CD4-positive, alpha-beta T cell treated with Interleukin-15 for 1 hour (primary cell): Measurements from ENCODE around the gene SIRT3.
A peak's percentile ranks its signal among the peaks of the same experiment; 100 is the strongest.

Experiments
- DNase-seq: peaks from one replicate; pipeline ENCODE4 v3.0.0-alpha.2; 2020

SIRT3 gene

DNA sequence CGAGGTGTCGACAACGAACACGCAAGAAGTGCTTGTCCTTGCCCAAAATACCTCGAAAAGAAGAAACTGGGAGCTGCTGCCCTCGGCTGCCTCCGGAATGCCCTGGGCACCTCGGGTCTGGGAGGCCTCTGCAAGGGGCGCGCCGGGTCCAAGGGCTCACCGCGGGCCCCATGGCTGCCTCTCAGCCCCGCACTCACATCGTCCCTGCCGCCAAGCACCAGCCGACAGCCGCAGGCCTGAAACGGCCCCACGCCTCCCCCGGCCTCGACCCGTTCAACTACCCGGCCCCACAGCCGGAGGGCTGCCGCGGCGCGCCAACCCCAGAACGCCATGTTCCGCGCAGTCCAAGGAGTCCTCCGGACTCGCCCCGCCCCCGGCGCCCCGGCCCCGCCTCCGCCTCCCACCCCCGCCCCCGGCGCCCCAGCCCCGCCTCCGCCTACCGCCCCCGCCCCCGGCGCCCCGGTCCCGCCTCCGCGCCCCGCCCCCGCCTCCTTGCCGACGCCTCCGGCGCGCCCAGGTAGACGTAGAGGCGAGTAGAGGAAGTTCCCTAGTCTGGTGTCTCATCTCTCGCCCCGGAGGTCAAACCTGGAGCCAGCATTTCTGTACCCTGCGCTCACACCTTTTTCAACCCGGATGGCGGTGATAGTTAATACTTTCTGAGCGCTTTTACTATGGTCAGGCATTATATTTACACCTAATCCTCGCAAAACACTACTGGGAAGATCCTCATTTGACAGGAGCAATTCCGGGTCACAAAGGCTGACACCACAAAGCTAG lies at the start of gene SIRT3:
Gene SIRT3, minus strand, starts transcription at position 346 of the 777 bp plus-strand sequence. Its CDS starts 14 bp downstream, at position 332.
- peak; percentile 90 for DNase-seq

DNA sequence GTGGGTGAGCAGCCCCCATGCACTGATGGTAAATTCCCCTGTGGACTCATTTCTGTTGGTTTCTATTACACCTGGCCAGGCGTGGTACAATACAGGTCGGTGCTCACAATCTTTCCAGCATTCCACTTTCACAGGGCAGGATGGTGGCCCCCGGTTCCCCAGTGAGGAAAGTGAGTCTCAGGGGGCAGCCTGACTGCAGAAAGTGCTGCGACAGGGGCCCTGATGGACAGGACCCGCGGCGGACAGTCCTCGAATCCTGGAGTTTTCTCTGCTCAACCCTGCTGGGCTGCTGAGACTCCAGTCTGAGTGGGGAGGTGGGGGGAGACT lies 49.7 kb upstream of the SIRT3 start:
- peak; percentile 13 for DNase-seq

DNA sequence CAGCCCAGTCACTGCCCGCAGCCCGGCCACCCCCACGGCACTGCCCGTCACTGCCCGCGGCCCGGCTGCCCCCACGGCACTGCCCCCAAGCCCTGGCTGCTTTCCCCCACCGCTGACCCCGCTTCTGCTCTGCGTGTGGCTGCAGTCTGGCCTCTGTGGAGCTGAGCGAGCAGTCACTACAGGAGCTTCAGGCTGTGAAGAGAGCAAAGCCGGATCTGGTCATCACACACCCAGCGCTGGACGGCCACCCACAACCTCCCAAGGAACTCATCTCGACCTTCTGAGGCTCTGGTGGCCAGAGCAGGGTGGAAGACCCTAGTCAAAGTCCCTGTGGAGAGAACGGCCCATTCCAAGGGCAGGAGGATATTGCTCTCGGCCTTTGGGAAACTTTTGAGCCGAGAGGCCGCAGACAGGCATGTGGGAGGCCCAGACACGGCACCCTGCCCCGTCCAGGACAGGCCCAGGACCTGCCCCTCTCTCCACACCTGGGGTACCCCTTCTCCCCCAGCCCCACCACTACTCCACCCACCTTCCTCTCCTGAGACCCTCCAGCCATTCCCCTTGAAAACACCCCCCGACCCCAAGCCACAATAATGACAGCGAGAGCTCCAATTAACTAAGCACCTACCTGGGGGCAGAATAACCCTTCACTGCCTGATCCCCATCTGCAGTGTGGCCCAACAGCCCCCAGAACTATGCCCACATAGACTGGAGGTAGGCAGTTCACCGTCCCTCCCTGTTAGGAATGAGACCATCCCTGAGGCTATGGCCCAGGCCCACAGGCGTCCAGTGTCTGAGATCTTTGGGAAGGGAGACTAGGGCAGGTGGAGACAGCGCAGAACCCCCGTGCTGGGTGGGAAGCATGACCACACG lies 49.1 kb upstream of the SIRT3 start:
- DNase-seq: no peak

DNA sequence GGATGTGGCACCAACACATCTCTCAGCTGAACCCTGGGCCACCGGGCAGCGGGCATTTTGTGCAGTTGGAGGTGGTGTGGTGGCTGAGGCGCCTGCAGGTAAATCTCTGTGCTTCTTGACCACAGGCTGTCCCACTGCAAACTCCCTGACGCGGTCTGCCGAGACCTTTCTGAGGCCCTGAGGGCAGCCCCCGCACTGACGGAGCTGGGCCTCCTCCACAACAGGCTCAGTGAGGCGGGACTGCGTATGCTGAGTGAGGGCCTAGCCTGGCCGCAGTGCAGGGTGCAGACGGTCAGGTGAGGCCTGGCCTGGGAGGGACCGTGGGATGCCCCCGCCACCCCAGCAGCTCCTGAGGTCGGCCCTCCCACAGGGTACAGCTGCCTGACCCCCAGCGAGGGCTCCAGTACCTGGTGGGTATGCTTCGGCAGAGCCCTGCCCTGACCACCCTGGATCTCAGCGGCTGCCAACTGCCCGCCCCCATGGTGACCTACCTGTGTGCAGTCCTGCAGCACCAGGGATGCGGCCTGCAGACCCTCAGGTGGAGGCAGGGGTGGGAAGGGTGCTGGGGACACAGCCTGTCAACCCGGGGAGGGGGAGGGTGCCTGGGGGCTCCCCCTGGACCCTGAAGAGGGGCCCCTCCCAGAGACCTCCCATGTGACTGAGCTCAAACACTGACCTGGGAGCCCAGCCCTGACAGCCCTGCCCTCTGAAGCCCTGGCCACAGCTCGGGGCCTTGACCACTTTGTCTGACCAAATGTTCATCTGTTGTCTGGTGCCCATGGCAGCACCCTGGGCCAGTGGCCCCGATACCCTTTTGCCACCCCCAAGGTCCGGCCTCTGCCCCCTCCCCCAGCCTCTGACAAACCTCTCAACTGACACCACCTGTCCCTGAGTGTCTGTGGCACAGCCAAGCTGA lies 48.2 kb upstream of the SIRT3 start:
- peak; percentile 16 for DNase-seq

DNA sequence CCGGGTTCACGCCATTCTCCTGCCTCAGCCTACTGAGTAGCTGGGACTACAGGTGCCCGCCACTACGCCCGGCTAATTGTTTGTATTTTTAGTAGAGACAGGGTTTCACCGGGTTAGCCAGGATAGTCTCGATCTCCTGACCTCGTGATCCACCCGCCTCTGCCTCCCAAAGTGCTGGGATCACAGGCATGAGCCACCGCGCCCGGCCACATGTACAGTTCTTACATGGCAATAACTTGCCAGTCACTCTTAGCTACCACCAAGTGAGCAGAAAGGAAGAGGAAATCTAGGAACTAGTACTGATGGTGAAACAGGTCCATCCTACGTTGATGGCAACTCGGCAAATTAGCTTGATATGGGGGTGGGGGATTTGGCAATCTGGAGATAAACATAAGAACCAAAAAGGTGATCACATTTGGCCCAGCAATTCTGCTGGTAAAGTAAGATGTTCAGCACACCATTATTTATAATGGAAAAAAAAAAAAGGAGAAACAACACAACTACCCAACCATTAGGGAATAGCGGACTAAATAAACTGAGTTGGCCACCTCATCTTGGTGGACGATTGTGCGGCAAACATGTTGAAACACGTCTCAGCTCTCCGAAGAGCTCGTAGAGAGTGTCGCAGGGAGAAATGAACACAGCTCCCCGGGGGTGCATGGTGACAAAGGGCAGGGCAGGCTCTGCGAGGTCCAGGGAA lies 47.4 kb upstream of the SIRT3 start:
- DNase-seq: no peak

DNA sequence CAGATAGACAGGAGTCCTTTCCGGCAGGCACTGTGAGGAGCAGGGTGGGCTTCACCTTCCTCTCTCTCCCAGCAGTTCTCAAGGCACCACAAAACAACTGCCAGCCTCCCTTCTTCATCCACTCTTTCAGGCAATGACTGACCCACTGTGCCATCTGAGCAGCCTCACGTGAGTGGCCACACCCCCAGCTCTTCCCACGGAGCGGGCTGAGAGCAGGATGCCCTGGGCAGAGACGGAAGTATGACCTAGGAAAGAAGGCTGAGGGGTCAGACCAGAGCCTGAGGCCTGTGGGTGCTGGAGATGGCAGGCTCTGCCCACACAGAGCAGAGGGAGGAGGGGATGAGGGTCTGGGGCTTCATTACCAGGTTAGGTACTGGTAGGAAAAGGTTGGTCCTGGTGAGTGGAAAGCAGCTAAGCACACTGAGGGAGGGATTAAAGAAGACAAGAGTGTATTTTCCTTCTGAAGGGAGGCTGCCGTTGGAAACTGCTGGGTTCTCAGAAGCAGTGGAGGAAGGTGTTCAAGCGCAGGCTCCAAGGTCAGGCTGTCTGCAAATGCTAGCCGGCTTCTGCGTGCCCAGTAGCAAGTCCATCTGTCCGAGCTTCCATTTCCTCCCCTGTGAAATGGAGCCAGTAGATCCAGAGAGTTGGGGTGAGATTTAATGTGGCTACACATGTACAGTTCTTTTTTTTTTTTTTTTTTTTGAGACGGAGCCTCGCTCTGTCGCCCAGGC lies 46.7 kb upstream of the SIRT3 start:
- peak; percentile 16 for DNase-seq

- peak; percentile 12 for DNase-seq
Measured at GRCh38 chr11:282171-282570, 46.0 kb upstream of the SIRT3 start.

GRCh38 chr11:281486-282161 lies 45.5 kb upstream of the SIRT3 start:
- DNase-seq: no peak

DNA sequence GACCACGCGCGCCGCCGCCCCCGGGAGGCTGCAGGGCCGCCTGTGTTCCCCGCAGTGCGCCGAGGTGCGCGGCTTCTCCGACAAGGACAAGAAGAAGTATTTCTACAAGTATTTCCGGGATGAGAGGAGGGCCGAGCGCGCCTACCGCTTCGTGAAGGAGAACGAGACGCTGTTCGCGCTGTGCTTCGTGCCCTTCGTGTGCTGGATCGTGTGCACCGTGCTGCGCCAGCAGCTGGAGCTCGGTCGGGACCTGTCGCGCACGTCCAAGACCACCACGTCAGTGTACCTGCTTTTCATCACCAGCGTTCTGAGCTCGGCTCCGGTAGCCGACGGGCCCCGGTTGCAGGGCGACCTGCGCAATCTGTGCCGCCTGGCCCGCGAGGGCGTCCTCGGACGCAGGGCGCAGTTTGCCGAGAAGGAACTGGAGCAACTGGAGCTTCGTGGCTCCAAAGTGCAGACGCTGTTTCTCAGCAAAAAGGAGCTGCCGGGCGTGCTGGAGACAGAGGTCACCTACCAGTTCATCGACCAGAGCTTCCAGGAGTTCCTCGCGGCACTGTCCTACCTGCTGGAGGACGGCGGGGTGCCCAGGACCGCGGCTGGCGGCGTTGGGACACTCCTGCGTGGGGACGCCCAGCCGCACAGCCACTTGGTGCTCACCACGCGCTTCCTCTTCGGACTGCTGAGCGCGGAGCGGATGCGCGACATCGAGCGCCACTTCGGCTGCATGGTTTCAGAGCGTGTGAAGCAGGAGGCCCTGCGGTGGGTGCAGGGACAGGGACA lies 44.8 kb upstream of the SIRT3 start:
- DNase-seq: peak; percentile 45

GRCh38 chr11:279966-280705 lies 44.0 kb upstream of the SIRT3 start:
- peak; percentile 49 for DNase-seq

- peak; percentile 17 for DNase-seq
Measured at GRCh38 chr11:279040-279965, 43.2 kb upstream of the SIRT3 start.

GRCh38 chr11:278001-278951 lies 42.1 kb upstream of the SIRT3 start, which contains the start of gene NLRP6:
Gene NLRP6 (plus strand): TSS chr11:278407. CDS start chr11:278570, 163 bp downstream.
- DNase-seq: peak; percentile 17

DNA sequence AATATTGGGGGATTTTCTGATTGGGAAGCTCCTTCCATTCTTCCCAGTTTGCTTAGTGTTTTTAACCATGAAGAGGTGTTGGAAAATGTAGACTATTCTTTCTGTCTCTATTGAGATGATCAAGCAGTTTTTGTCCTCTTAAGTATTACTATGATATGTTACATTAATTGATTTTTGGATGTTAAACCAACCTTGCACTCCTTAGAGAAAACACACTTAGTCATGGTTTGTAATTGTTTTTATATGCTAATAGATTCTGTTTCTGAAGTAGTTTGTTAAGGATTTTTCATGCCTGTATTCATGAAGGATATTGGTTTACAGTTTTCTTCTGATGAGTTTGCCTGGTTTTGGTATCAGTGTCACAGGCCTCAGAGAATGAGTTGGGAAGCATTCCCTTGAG lies 40.1 kb upstream of the SIRT3 start:
- DNase-seq: no peak

DNA sequence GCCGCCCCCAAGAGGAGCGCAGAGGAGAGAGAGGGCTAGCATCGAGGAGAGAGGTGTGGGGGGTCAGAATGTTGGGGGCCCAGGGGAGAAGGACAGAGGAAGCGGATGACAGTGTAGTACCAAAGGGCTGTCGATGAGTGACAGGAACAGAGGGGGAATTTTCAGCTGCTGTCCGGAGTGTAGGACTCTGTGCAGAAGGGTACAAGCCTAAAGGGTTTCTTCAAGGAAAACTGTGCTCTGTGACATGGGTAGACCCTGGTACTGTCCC lies 36.7 kb upstream of the SIRT3 start:
- no peak for DNase-seq

- DNase-seq: peak; percentile 12
Measured at GRCh38 chr11:272195-272930, 36.2 kb upstream of the SIRT3 start.

GRCh38 chr11:271319-271715 lies 35.2 kb upstream of the SIRT3 start:
- no peak for DNase-seq
